SU-DHL-6 (cell line): ENCODE measurements around the gene GLRA3.

ENCODE experiments used
- CTCF ChIP-seq: fragments of 200-600 bp; sonication (generic); IDR thresholded peaks from one replicate; pipeline ENCODE4 v1.5.1; 2017; ENCODE audit warnings: antibody characterized with exemption, mild to moderate bottlenecking, low read length, moderate library complexity; ENCODE audit not compliant: insufficient read depth, poor library complexity, severe bottlenecking
- EZH2phosphoT487 ChIP-seq: fragments of 200-600 bp; sonication (generic), shearing (Covaris generic); conservative IDR thresholded peaks from 2 replicates; pipeline ENCODE4 v1.6.1; 2018; ENCODE audit warnings: mild to moderate bottlenecking, antibody characterized with exemption, low read length, moderate library complexity, mixed read lengths

DNA sequence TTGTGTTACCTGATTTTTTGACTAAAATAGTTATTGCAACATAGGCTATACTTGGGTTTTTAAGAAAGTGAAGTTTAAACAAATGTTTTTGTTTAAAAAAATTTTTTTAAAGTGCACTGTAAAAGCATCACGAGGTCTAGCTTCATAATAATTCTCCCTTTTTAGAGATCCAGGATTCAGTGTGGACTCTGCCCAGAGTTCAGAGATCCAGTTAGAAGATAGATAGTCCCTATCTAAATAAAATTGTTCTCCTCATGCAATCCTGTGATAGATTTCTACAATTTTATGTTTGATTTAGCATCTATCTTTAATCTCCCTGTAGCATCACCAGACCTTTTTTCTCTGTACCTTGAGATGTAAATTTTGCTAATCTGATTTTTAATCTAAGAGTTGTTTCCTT, 221.3 kb downstream of the GLRA3 start:
- TF ChIP-seq CTCF, result no peak
- no peak for TF ChIP-seq EZH2phosphoT487
